Measurements from ENCODE around the gene PDZD4. TPM values are rescaled to one million over a fixed set of nuclear protein-coding genes. Genes with fewer than 3 reads are reported as not detected.

The PDZD4 gene
- total RNA-seq, 1 donor from 2014 or later = 0.07 TPM

DNA sequence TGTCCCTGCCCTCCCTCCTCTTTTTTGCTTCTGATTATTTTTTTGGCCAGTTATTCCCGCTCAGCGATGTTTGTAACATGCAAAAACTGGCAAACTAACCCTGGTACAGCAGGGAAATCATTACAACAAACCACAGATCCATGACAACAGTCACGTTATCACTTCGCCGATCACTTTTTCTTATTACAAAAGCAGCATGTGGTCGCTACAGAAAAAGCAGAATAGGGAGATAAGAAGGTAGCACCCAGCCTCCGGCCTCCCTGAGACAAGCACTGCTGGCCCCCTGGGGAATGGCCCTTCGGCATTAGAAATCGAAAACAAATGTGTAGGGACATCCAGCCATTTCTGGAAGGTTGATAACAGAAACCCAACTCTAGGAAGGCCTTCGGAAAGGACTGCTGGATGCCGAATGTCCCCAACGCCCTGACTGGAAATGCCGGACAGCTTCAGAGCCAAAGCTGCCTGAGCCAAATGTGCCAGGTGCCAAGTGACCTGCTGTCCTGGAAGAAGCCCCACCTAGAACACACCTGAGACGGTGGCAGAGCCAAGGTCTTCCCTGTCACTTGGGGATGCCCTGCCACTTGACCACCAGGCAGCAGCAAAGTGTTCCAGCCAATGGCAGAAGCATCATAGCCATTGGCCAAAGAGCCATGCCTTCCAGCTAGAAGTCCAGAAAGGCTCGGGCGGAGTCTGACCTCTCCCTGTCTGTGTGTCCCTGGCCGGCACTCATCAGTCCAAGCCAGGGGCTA lies 39.1 kb downstream of the PDZD4 start:
- intact Hi-C loops (cut with micrococcal nuclease) = no loop called here
- Mint-ChIP-seq H3K4me3 (no peak overlapping the region), H3K9me3 (no peaks in the 10 kb centered on the region), H3K4me1 (peaks cover 18% of the 10 kb centered on the region), H3K27ac (no peak overlapping the region), H3K36me3 (ENCODE audit: low read depth) (peaks cover 37% of the 10 kb centered on the region), H3K27me3 (no peaks in the 10 kb centered on the region)
- TF ChIP-seq, protein P1, sequence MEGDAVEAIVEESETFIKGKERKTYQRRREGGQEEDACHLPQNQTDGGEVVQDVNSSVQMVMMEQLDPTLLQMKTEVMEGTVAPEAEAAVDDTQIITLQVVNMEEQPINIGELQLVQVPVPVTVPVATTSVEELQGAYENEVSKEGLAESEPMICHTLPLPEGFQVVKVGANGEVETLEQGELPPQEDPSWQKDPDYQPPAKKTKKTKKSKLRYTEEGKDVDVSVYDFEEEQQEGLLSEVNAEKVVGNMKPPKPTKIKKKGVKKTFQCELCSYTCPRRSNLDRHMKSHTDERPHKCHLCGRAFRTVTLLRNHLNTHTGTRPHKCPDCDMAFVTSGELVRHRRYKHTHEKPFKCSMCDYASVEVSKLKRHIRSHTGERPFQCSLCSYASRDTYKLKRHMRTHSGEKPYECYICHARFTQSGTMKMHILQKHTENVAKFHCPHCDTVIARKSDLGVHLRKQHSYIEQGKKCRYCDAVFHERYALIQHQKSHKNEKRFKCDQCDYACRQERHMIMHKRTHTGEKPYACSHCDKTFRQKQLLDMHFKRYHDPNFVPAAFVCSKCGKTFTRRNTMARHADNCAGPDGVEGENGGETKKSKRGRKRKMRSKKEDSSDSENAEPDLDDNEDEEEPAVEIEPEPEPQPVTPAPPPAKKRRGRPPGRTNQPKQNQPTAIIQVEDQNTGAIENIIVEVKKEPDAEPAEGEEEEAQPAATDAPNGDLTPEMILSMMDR (IDR thresholded peaks at IDR 0.05) = no peak
- DNase-seq (no peak), ATAC-seq (ENCODE audit: low read depth) (no peak)
- POLR2A ChIA-PET = no interaction called here
- CTCF ChIA-PET = no interaction called here

DNA sequence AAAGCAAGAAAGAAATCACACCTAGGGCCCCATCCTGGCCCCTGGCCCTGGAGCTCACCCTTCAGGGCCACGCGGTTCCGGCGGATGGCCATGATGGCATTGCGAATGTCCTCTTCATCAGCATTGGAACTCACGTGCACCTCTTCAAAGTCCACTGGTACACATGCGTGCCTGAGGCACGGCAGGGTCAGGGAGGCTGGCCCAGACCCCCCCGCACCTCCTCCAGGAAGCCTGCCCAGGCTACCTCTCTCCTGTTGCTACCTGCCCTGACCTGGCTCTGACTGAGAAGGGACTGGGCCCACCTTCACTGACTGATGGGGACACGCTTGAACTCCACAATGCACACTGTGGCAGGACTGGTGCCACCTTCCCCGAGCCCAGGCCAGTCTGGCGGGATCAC lies 40.7 kb downstream of the PDZD4 start:
- Mint-ChIP-seq H3K9me3 (no peaks in the 10 kb centered on the region), H3K27ac (no peak overlapping the region), H3K4me1 (peaks cover 10% of the 10 kb centered on the region), H3K4me3 (no peak overlapping the region), H3K36me3 (ENCODE audit: low read depth) (peaks cover 43% of the 10 kb centered on the region), H3K27me3 (no peaks in the 10 kb centered on the region)
- POLR2A ChIA-PET = no interaction called here
- intact Hi-C loops (cut with micrococcal nuclease) = no loop called here
- TF ChIP-seq, protein P1 (IDR thresholded peaks at IDR 0.05) = no peak
- no peak for ATAC-seq (ENCODE audit: low read depth)
- no peak for DNase-seq
- CTCF ChIA-PET = no interaction called here

DNA sequence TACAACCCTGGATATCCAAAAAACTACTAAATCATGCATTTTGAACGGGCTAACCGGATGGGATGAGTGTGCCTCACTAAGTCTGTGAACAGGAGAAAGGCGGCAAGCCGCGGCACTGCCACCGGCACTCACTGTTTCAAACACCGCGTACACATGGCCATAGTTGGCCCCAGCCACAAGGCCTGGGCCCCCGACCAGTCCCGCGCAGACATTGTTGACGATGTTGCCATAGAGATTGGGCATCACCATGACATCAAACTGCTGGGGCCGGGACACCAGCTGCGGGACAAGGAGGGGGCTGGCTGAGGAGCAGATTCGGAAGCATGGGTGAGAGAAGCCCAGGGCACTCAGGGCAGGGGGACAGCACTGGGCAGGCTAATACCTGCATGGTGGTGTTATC lies 43.7 kb downstream of the PDZD4 start:
- TF ChIP-seq, protein P1 (IDR thresholded peaks at IDR 0.05) = no peak
- H3K27me3 Mint-ChIP-seq = no peaks in the 10 kb centered on the region
- no peak overlapping the region for H3K27ac Mint-ChIP-seq
- DNase-seq = no peak
- no peaks in the 10 kb centered on the region for H3K9me3 Mint-ChIP-seq
- intact Hi-C loops (cut with micrococcal nuclease) = no loop called here
- POLR2A ChIA-PET = no interaction called here
- no peak for ATAC-seq (ENCODE audit: low read depth)
- H3K4me1 Mint-ChIP-seq = no peaks in the 10 kb centered on the region
- peaks cover 40% of the 10 kb centered on the region for H3K36me3 Mint-ChIP-seq (ENCODE audit: low read depth)
- no peak overlapping the region for H3K4me3 Mint-ChIP-seq
- CTCF ChIA-PET = no interaction called here

DNA sequence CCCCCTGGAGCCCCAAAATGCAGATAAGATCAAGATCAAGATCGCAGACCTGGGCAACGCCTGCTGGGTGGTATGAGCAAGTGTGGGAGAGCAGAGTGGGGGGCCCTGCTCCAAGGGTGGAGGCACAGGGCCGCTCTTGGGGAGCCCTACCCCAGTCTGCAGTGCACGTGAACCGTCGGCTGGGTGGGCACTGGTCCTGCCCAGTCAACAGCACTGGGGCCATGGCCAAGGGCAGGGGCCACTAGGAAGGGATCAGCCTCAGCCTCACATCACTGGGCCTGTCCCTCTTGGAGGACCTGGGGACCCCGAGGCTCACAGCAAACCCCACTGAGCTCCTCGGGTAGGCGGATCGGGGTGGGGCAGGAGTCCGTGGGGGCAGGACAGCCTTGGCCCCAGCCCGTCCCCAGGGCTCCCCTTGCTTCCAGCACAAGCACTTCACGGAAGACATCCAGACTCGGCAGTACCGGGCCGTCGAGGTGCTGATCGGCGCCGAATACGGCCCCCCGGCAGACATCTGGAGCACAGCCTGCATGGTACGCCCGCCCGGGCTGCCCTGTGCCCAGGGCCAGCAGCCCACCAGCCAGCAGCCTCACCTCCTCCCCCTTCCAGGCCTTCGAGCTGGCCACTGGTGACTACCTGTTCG lies 45.9 kb downstream of the PDZD4 start:
- H3K36me3 Mint-ChIP-seq (ENCODE audit: low read depth) = peaks cover 28% of the 10 kb centered on the region
- ChIA-PET CTCF (no interaction called here), POLR2A (no interaction called here)
- no peak for DNase-seq
- intact Hi-C loops (cut with micrococcal nuclease) = no loop called here
- TF ChIP-seq, protein P1 (IDR thresholded peaks at IDR 0.05) = no peak
- no peak overlapping the region for H3K4me3 Mint-ChIP-seq
- ATAC-seq (ENCODE audit: low read depth) = no peak
- no peaks in the 10 kb centered on the region for H3K9me3 Mint-ChIP-seq
- H3K27ac Mint-ChIP-seq = no peak overlapping the region
- peaks cover 3% of the 10 kb centered on the region for H3K27me3 Mint-ChIP-seq
- peaks cover 4% of the 10 kb centered on the region for H3K4me1 Mint-ChIP-seq

DNA sequence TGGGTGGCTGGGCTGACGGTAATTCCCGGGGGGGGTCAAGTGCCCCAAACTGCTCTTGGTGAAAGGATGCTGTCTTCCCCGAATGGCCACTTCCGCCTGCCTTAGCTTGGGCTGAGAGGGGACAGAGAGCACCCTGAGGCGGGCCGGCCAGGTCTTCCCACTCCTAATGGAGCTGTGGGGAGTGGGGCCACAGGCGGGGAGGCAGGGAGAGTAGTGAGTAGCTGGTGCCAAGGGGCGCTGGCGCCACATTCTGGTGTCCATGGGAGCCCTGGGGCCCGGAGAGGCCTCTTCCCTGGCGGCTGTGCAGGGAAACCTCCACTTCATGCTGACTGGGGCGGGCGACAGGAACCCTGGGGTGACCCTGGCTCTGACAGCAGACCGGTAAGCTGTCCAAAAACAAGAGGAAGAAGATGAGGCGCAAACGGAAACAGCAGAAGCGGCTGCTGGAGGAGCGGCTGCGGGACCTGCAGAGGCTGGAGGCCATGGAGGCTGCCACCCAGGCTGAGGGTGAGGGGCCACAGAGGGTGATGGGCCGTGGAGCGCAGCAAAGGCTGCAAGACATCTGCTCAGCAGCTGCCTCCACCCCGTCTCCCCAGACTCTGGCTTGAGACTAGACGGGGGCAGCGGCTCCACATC lies 46.8 kb downstream of the PDZD4 start:
- ATAC-seq (ENCODE audit: low read depth) (no peak), DNase-seq (no peak)
- Mint-ChIP-seq H3K4me3 (no peak overlapping the region), H3K27me3 (peaks cover 3% of the 10 kb centered on the region), H3K27ac (no peak overlapping the region), H3K4me1 (peaks cover 4% of the 10 kb centered on the region), H3K36me3 (ENCODE audit: low read depth) (peaks cover 22% of the 10 kb centered on the region), H3K9me3 (no peaks in the 10 kb centered on the region)
- ChIA-PET POLR2A (no interaction called here), CTCF (no interaction called here)
- intact Hi-C loops (cut with micrococcal nuclease) = no loop called here
- TF ChIP-seq, protein P1 (IDR thresholded peaks at IDR 0.05) = no peak
